Measurements from ENCODE around the gene ABCD3. TPM values are rescaled to one million over a fixed set of nuclear protein-coding genes. Genes with fewer than 3 reads are reported as not detected.

The ABCD3 gene
- total and polyA plus RNA-seq, 2 of the 4 experiments (the other 2 are of a cell fraction) = 13.6 to 32.6 TPM

GRCh38 chr1:94524531-94524930, 106.3 kb downstream of the ABCD3 start:
- intact Hi-C loops (cut with micrococcal nuclease) = no loop called here
- no peak overlapping the region for H3K27ac ChIP-seq (ENCODE audit: insufficient read depth, low read length)
- ATAC-seq (ENCODE audit: low read depth) (no peak), DNase-seq (no peak)
- H3K4me3 ChIP-seq (ENCODE audit: insufficient read depth, low read depth, low read length) = no peak overlapping the region
- H2AK5ac ChIP-seq (ENCODE audit: low read depth, low read length) = peak overlapping the region; percentile 61
- peak overlapping the region; percentile 69 for H3K4ac ChIP-seq (ENCODE audit: low read depth, low read length)
- in situ Hi-C loops (cut with MboI; ENCODE audit: low sequenced_read_pairs) = loop anchor here (5.0 kb wide), 2 partner anchors 278 to 518 kb away; no protein-coding TSS in a partner anchor
- no TSS peak for BruUV-seq (replicated peaks)
- TF ChIP-seq BHLHE40 (IDR thresholded peaks at IDR 0.05; ENCODE audit: low read depth, low read length) (no peak), SMC3 (IDR thresholded peaks at IDR 0.05; ENCODE audit: low read depth, low read length) (no peak), USF2 (IDR thresholded peaks at IDR 0.05; ENCODE audit: low read depth, low read length) (no peak), MXI1 (IDR thresholded peaks at IDR 0.05; ENCODE audit: borderline replicate concordance, low read depth, low read length) (no peak), RAD21 (IDR thresholded peaks at IDR 0.05; ENCODE audit: low read length) (no peak), CEBPB (IDR thresholded peaks at IDR 0.05; ENCODE audit: low read depth, low read length) (no peak), CTCF (conservative IDR thresholded peaks at IDR 0.05; ENCODE audit: low read depth, low read length) (no peak), MAFK (IDR thresholded peaks at IDR 0.05; ENCODE audit: low read depth, low read length) (no peak), CHD1 (IDR thresholded peaks at IDR 0.05; ENCODE audit: low read depth, low read length) (no peak)
- TF ChIP-seq, protein P1, sequence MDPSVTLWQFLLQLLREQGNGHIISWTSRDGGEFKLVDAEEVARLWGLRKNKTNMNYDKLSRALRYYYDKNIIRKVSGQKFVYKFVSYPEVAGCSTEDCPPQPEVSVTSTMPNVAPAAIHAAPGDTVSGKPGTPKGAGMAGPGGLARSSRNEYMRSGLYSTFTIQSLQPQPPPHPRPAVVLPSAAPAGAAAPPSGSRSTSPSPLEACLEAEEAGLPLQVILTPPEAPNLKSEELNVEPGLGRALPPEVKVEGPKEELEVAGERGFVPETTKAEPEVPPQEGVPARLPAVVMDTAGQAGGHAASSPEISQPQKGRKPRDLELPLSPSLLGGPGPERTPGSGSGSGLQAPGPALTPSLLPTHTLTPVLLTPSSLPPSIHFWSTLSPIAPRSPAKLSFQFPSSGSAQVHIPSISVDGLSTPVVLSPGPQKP (IDR thresholded peaks at IDR 0.05; ENCODE audit: borderline replicate concordance, low read depth, low read length) = no peak
- no peak overlapping the region for H2BK5ac ChIP-seq (ENCODE audit: low read depth, low read length, poor library complexity, severe bottlenecking)
- no peak overlapping the region for H3K9ac ChIP-seq (ENCODE audit: low read depth, low read length)
- H4K91ac ChIP-seq (ENCODE audit: insufficient read depth, low read depth, low read length) = peak overlapping the region; percentile 53
- H3K56ac ChIP-seq (ENCODE audit: extremely low read depth, insufficient read depth, low read length) = no peak overlapping the region
- H3K9me3 ChIP-seq (ENCODE audit: control insufficient read depth, insufficient read depth, low read length) = no peaks in the 10 kb centered on the region
- peaks cover 18% of the 10 kb centered on the region for H4K20me1 ChIP-seq (ENCODE audit: insufficient read depth, low read length)
- H4K5ac ChIP-seq (ENCODE audit: low read depth, low read length) = no peak overlapping the region
- H2AFZ ChIP-seq (replicated peaks; ENCODE audit: low read length, poor library complexity) = no peak overlapping the region
- POLR2A ChIA-PET (ENCODE audit: unreplicated experiment) = no interaction called here
- peaks cover 3% of the 10 kb centered on the region; the same call in 1 of the 2 replicates for H3K4me1 ChIP-seq (ENCODE audit: control insufficient read depth, insufficient read depth, low read length)
- H3K79me1 ChIP-seq (ENCODE audit: low read depth in 1 of 2, low read length in 2 of 2) = no peaks in the 10 kb centered on the region
- no peak overlapping the region for H3K18ac ChIP-seq (ENCODE audit: low read depth, low read length)
- H4K8ac ChIP-seq (ENCODE audit: low read depth in 2 of 2, low read length in 2 of 2) = 0 out of 4 replicates have a peak overlapping the region, but pooled peaks of 1 of the 2 experiments have one; percentile 39
- H3K23ac ChIP-seq (ENCODE audit: low read depth, low read length) = no peak overlapping the region
- H2BK15ac ChIP-seq (ENCODE audit: low read depth, low read length) = peak overlapping the region; percentile 53; the same call in 1 of the 3 replicates
- peak overlapping the region; percentile 67; the same call in 1 of the 2 replicates for H3K14ac ChIP-seq (replicated peaks; ENCODE audit: low read depth, low read length)
- no peak overlapping the region for H3K4me2 ChIP-seq (ENCODE audit: low read depth, low read length)
- peak overlapping the region; percentile 45; the same call in 1 of the 2 replicates for H2BK20ac ChIP-seq (ENCODE audit: low read depth, low read length)
- H2AK9ac ChIP-seq (replicated peaks; ENCODE audit: low read depth, low read length, poor library complexity) = no peak overlapping the region
- CTCF ChIA-PET = no interaction called here
- H3K9me1 ChIP-seq (ENCODE audit: insufficient read depth, low read length) = peaks cover 4% of the 10 kb centered on the region; the same call in 1 of the 2 replicates
- peak overlapping the region; percentile 54 for H2BK120ac ChIP-seq (ENCODE audit: low read depth, low read length)
- dilution Hi-C loops (cut with HindIII; ENCODE audit: low sequenced_read_pairs, unreplicated experiment) = no loop called here
- H3K36me3 ChIP-seq (ENCODE audit: control insufficient read depth, insufficient read depth, low read length) = peaks cover 5% of the 10 kb centered on the region
- no peaks in the 10 kb centered on the region for H3K27me3 ChIP-seq (ENCODE audit: control insufficient read depth, insufficient read depth, low read length)
- no CpG with 5 or more reads among the region's 6 CpGs for WGBS, 2 experiments (ENCODE audit: extremely low coverage in 2 of 2, insufficient read length in 1 of 2)
